CD4-positive, CD25-positive, alpha-beta regulatory T cell (primary cell): ENCODE data around the gene ZNF678. TPM values are rescaled to one million over a fixed set of nuclear protein-coding genes. Genes with fewer than 3 reads are reported as not detected.
"Not testable (repeated sequence)": the region's sequence is repeated elsewhere in the genome, so short reads cannot be mapped to it uniquely, and the experiment has no call there.

Experiments used
- ATAC-seq, 2 donors: fragments of 150-1000 bp; cut with Tn5 transposase; one replicate each; pipeline ENCODE4 v1.10.0; 2021; ENCODE audit warnings: low read depth in 2 of 2, moderate number of reproducible peaks in 2 of 2, moderate library complexity in 1 of 2
- DNase-seq, 3 donors: peaks; one replicate each; pipeline versions ENCODE4 v3.0.0 to v3.0.0-alpha.2; 2012 to 2022; ENCODE audit warnings: mixed read lengths in 1 of 3
- H3K27ac ChIP-seq: one replicate; pipeline ENCODE4 v1.7.0; 2013; ENCODE audit warnings: mild to moderate bottlenecking, low read length; ENCODE audit not compliant: insufficient read depth, poor library complexity, severe bottlenecking
- H3K27me3 ChIP-seq: one replicate; pipeline ENCODE4 v1.7.0; 2013; ENCODE audit warnings: low read length; ENCODE audit not compliant: control insufficient read depth, insufficient read depth
- H3K36me3 ChIP-seq: one replicate; pipeline ENCODE4 v1.7.0; 2013; ENCODE audit warnings: mild to moderate bottlenecking, low read length, moderate library complexity; ENCODE audit not compliant: control insufficient read depth, insufficient read depth
- H3K4me1 ChIP-seq: 2 replicates; pipeline ENCODE4 v1.7.0; 2013; ENCODE audit warnings: mild to moderate bottlenecking, low read length; ENCODE audit not compliant: insufficient read depth, control insufficient read depth, poor library complexity, severe bottlenecking
- H3K4me3 ChIP-seq: one replicate; pipeline ENCODE4 v1.7.0; 2013; ENCODE audit warnings: low read depth, mild to moderate bottlenecking, low read length, moderate library complexity
- H3K9me3 ChIP-seq, 2 experiments: 1 replicate in 1 of 2; 2 replicates in 1 of 2; pipeline ENCODE4 v1.7.0; 2013; ENCODE audit warnings: low read length in 2 of 2, mild to moderate bottlenecking in 1 of 2, moderate library complexity in 1 of 2; ENCODE audit not compliant: control insufficient read depth in 2 of 2
- H3K27ac Mint-ChIP-seq, 3 donors: one replicate each; pipeline ENCODE4 v1.8.0; 2020 to 2022; ENCODE audit warnings: mild to moderate bottlenecking in 3 of 3, mixed read lengths in 3 of 3, moderate library complexity in 2 of 3
- H3K27me3 Mint-ChIP-seq: one replicate; pipeline ENCODE4 v1.8.0; 2022; ENCODE audit warnings: mild to moderate bottlenecking, mixed read lengths
- H3K36me3 Mint-ChIP-seq: one replicate; pipeline ENCODE4 v1.8.0; 2020; ENCODE audit warnings: mixed read lengths
- H3K4me1 Mint-ChIP-seq, 4 donors: one replicate each; pipeline ENCODE4 v1.8.0; 2020 to 2022; ENCODE audit warnings: mixed read lengths in 4 of 4, mild to moderate bottlenecking in 1 of 4
- H3K4me3 Mint-ChIP-seq, 4 donors: one replicate each; pipeline ENCODE4 v1.8.0; 2020 to 2022; ENCODE audit warnings: mild to moderate bottlenecking in 4 of 4, mixed read lengths in 4 of 4, moderate library complexity in 3 of 4
- H3K9me3 Mint-ChIP-seq, 7 donors: one replicate each; pipeline ENCODE4 v1.8.0; 2020 to 2022; ENCODE audit warnings: mixed read lengths in 7 of 7, mild to moderate bottlenecking in 3 of 7, moderate library complexity in 2 of 7
- polyA plus RNA-seq, 4 donors: library from polyadenylated mRNA; unstranded; fragments of 300-500 nt; fragmentation: Illumina TruSeq; gene quantifications; one replicate each; pipeline ENCODE4 v1.2.3, GENCODE V29; 2021
- total RNA-seq: library from RNA; stranded (reverse); gene quantifications from one replicate; pipeline ENCODE4 v1.2.3, GENCODE V29; 2022

Gene ZNF678
- total and polyA plus RNA-seq, 5 donors from 2014 or later, result 2.4 to 9.9 (median 3.9) TPM

- H3K27ac ChIP-seq, result no peak overlapping the region
- no peaks in the 10 kb centered on the region for H3K4me1 ChIP-seq
- Mint-ChIP-seq H3K9me3 (peaks cover 5 to 56% (median 15%) of the 10 kb centered on the region in 7 donors), H3K4me1 (peaks cover 0 to 5% (median 2%) of the 10 kb centered on the region in 4 donors), H3K36me3 (peaks cover 50% of the 10 kb centered on the region), H3K4me3 (no peak overlapping the region), H3K27me3 (no peaks in the 10 kb centered on the region), H3K27ac (no peak overlapping the region)
- ATAC-seq (no peak), DNase-seq (no peak)
- H3K9me3 ChIP-seq, result peaks cover 20 to 72% of the 10 kb centered on the region in 2 experiments
- H3K27me3 ChIP-seq, result no peaks in the 10 kb centered on the region
- no peak overlapping the region for H3K4me3 ChIP-seq
- H3K36me3 ChIP-seq, result peaks cover 4% of the 10 kb centered on the region
Measured at GRCh38 chr1:227586733-227587132, 23.4 kb downstream of the ZNF678 start.

- H3K27me3 Mint-ChIP-seq, result no peaks in the 10 kb centered on the region
- no peak overlapping the region for H3K4me3 ChIP-seq
- H3K9me3 Mint-ChIP-seq, result peaks cover 5 to 66% (median 15%) of the 10 kb centered on the region in 7 donors
- no peak overlapping the region for H3K4me3 Mint-ChIP-seq
- no peak overlapping the region for H3K27ac ChIP-seq
- DNase-seq (no peak), ATAC-seq (no peak)
- peaks cover 53% of the 10 kb centered on the region for H3K36me3 Mint-ChIP-seq
- no peaks in the 10 kb centered on the region for H3K27me3 ChIP-seq
- H3K4me1 ChIP-seq, result no peaks in the 10 kb centered on the region
- H3K4me1 Mint-ChIP-seq, result peaks cover 0 to 5% (median 2%) of the 10 kb centered on the region in 4 donors
- H3K9me3 ChIP-seq, result peaks cover 21 to 78% of the 10 kb centered on the region in 2 experiments
- peaks cover 4% of the 10 kb centered on the region for H3K36me3 ChIP-seq
- no peak overlapping the region for H3K27ac Mint-ChIP-seq
Measured at GRCh38 chr1:227587968-227588367, 24.6 kb downstream of the ZNF678 start.

GRCh38 chr1:227588769-227589168, 25.4 kb downstream of the ZNF678 start:
- not testable (repeated sequence) for H3K4me1 Mint-ChIP-seq, H3K27ac ChIP-seq, H3K36me3 ChIP-seq, H3K4me3 ChIP-seq, H3K27me3 Mint-ChIP-seq, ATAC-seq, H3K4me1 ChIP-seq, DNase-seq, H3K27ac Mint-ChIP-seq, H3K4me3 Mint-ChIP-seq, H3K27me3 ChIP-seq
- H3K9me3 ChIP-seq, result peaks cover 23 to 77% of the 10 kb centered on the region in 2 experiments
- Mint-ChIP-seq H3K9me3 (peaks cover 5 to 72% (median 15%) of the 10 kb centered on the region in 7 donors), H3K36me3 (peaks cover 58% of the 10 kb centered on the region)

GRCh38 chr1:227589777-227590176, 26.4 kb downstream of the ZNF678 start:
- not testable (repeated sequence) for H3K4me3 ChIP-seq, DNase-seq, H3K4me1 Mint-ChIP-seq, H3K4me1 ChIP-seq, H3K27ac ChIP-seq, ATAC-seq, H3K27me3 Mint-ChIP-seq, H3K36me3 ChIP-seq, H3K4me3 Mint-ChIP-seq, H3K27me3 ChIP-seq
- peaks cover 5 to 72% (median 18%) of the 10 kb centered on the region in 7 donors for H3K9me3 Mint-ChIP-seq
- peaks cover 56% of the 10 kb centered on the region for H3K36me3 Mint-ChIP-seq
- peaks cover 21 to 72% of the 10 kb centered on the region in 2 experiments for H3K9me3 ChIP-seq
- H3K27ac Mint-ChIP-seq, result peak overlapping the region in 1 of 3 donors; percentile 3

DNA sequence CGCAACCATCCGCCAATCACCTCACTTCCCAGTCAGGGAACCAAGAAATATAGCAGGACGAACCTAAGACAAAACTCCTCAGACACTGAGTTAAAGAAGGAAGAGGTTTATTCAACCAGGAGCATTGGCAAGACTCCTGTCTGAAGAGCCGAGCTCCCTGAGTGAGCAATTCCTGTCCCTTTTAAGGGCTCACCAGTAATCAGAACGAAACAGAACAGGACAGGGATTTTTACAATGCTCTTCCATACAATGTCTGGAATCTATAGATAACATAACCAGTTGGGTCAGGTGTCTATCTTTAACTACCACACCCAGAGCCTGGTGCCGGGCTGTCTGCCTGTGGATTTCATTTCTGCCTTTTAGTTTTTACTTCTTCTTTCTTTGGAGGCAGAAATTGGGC, 32.9 kb downstream of the ZNF678 start:
- H3K27me3 ChIP-seq, H3K4me1 Mint-ChIP-seq, H3K27ac Mint-ChIP-seq, H3K4me3 Mint-ChIP-seq, ATAC-seq, H3K27me3 Mint-ChIP-seq, H3K27ac ChIP-seq, H3K4me1 ChIP-seq, H3K4me3 ChIP-seq, DNase-seq, H3K36me3 ChIP-seq: not testable (repeated sequence)
- peaks cover 39 to 62% of the 10 kb centered on the region in 2 experiments for H3K9me3 ChIP-seq
- Mint-ChIP-seq H3K9me3 (peaks cover 0 to 69% (median 27%) of the 10 kb centered on the region in 7 donors), H3K36me3 (peaks cover 50% of the 10 kb centered on the region)

GRCh38 chr1:227603327-227603726, 40.0 kb downstream of the ZNF678 start:
- H3K27ac Mint-ChIP-seq, result no peak overlapping the region
- peaks cover 8% of the 10 kb centered on the region for H3K36me3 ChIP-seq
- no peak for DNase-seq
- no peak overlapping the region for H3K27ac ChIP-seq
- H3K27me3 ChIP-seq, result no peaks in the 10 kb centered on the region
- no peaks in the 10 kb centered on the region for H3K27me3 Mint-ChIP-seq
- peaks cover 0 to 9% (median 0%) of the 10 kb centered on the region in 4 donors for H3K4me1 Mint-ChIP-seq
- no peak overlapping the region for H3K4me3 Mint-ChIP-seq
- H3K9me3 ChIP-seq, result peaks cover 55 to 64% of the 10 kb centered on the region in 2 experiments
- peaks cover 0 to 58% (median 26%) of the 10 kb centered on the region in 7 donors for H3K9me3 Mint-ChIP-seq
- no peak overlapping the region for H3K4me3 ChIP-seq
- H3K4me1 ChIP-seq, result no peaks in the 10 kb centered on the region
- no peak for ATAC-seq
- peaks cover 32% of the 10 kb centered on the region for H3K36me3 Mint-ChIP-seq

- peaks cover 0 to 6% (median 0%) of the 10 kb centered on the region in 4 donors for H3K4me1 Mint-ChIP-seq
- peaks cover 47 to 65% of the 10 kb centered on the region in 2 experiments for H3K9me3 ChIP-seq
- H3K36me3 Mint-ChIP-seq, result peaks cover 30% of the 10 kb centered on the region
- H3K4me3 ChIP-seq, result no peak overlapping the region
- peaks cover 8% of the 10 kb centered on the region for H3K36me3 ChIP-seq
- H3K4me1 ChIP-seq, result no peaks in the 10 kb centered on the region
- no peak overlapping the region for H3K27ac ChIP-seq
- no peaks in the 10 kb centered on the region for H3K27me3 ChIP-seq
- H3K4me3 Mint-ChIP-seq, result no peak overlapping the region
- DNase-seq, result no peak
- H3K9me3 Mint-ChIP-seq, result peaks cover 0 to 51% (median 22%) of the 10 kb centered on the region in 7 donors
- no peak overlapping the region for H3K27ac Mint-ChIP-seq
- ATAC-seq, result no peak
- H3K27me3 Mint-ChIP-seq, result no peaks in the 10 kb centered on the region
Measured at GRCh38 chr1:227604446-227604845, 41.1 kb downstream of the ZNF678 start.

DNA sequence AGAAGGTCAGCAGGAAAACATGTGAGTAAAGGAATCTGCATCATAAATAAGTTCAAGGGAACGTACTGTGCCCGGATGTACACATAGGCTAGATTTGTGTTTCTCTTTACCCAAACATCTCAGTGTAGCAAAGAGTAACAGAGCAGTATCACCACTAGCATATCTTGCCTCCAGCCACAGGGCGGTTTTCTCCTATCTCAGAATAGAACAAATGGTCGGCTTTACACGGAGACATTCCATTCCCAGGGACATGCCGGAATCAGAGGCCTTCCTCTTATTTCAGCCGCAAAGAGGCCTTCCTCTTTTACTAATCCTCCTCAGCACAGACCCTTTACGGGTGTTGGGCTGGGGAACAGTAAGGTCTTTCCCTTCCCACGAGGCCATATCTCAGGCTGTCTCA, 42.9 kb downstream of the ZNF678 start:
- not testable (repeated sequence) for DNase-seq, H3K4me3 ChIP-seq, H3K4me1 ChIP-seq, H3K27ac ChIP-seq, ATAC-seq, H3K27ac Mint-ChIP-seq, H3K4me3 Mint-ChIP-seq, H3K27me3 ChIP-seq, H3K27me3 Mint-ChIP-seq, H3K4me1 Mint-ChIP-seq
- Mint-ChIP-seq H3K9me3 (peaks cover 4 to 51% (median 21%) of the 10 kb centered on the region in 7 donors), H3K36me3 (peaks cover 35% of the 10 kb centered on the region)
- H3K9me3 ChIP-seq, result peaks cover 46 to 62% of the 10 kb centered on the region in 2 experiments
- peaks cover 13% of the 10 kb centered on the region for H3K36me3 ChIP-seq
